Astrocyte (in vitro differentiated cells and primary cell): Measurements from ENCODE around the gene GJA10. TPM values are rescaled to one million over a fixed set of nuclear protein-coding genes. Genes with fewer than 3 reads are reported as not detected.

Experiments
- DNase-seq: peaks from one replicate; pipeline ENCODE4 v3.0.0-alpha.2; 2010; ENCODE audit warnings: low read depth
- FAIRE-seq: peaks from 2 replicates; lab custom pipeline; 2011; peaks lifted over from hg19 to GRCh38; lab: Jason Lieb, UNC
- H2AFZ ChIP-seq: 2 replicates; pipeline ENCODE4 v1.6.0; 2012; ENCODE audit warnings: low read depth, low read length, inconsistent platforms
- H3K27ac ChIP-seq: 2 replicates; pipeline ENCODE4 v1.5.1; 2011; ENCODE audit warnings: low read depth, low read length, inconsistent platforms
- H3K27me3 ChIP-seq: 2 replicates; pipeline ENCODE4 v1.6.0; 2011; ENCODE audit warnings: low read length, inconsistent platforms; ENCODE audit not compliant: insufficient read depth
- H3K36me3 ChIP-seq: 2 replicates; pipeline ENCODE4 v1.5.1; 2011; ENCODE audit warnings: low read length, inconsistent platforms; ENCODE audit not compliant: insufficient read depth
- H3K4me1 ChIP-seq: 2 replicates; pipeline ENCODE4 v1.5.1; 2011; ENCODE audit warnings: low read length, inconsistent platforms; ENCODE audit not compliant: insufficient read depth
- H3K4me2 ChIP-seq: 2 replicates; pipeline ENCODE4 v1.6.0; 2012; ENCODE audit warnings: low read length, inconsistent platforms
- H3K4me3 ChIP-seq: 2 replicates; pipeline ENCODE4 v1.5.1; 2011; ENCODE audit warnings: low read depth, mild to moderate bottlenecking, low read length, inconsistent platforms; ENCODE audit not compliant: insufficient read depth
- H3K79me2 ChIP-seq: 2 replicates; pipeline ENCODE4 v1.6.0; 2012; ENCODE audit warnings: mild to moderate bottlenecking, low read length, inconsistent platforms; ENCODE audit not compliant: insufficient read depth
- H3K9ac ChIP-seq: 2 replicates; pipeline ENCODE4 v1.6.0; 2012; ENCODE audit warnings: mild to moderate bottlenecking, low read length, inconsistent platforms
- H3K9me3 ChIP-seq: 2 replicates; pipeline ENCODE4 v1.5.1; 2012; ENCODE audit warnings: low read depth, mild to moderate bottlenecking, low read length, inconsistent platforms; ENCODE audit not compliant: insufficient read depth
- H4K20me1 ChIP-seq: 2 replicates; pipeline ENCODE4 v1.6.0; 2012; ENCODE audit warnings: low read length, inconsistent platforms; ENCODE audit not compliant: insufficient read depth
- H3K27ac Mint-ChIP-seq: one replicate; pipeline ENCODE4 v1.8.0; 2021; ENCODE audit warnings: mild to moderate bottlenecking, mixed read lengths; ENCODE audit not compliant: unreplicated experiment
- H3K27me3 Mint-ChIP-seq: one replicate; pipeline ENCODE4 v1.8.0; 2021; ENCODE audit warnings: low read depth, mixed read lengths; ENCODE audit not compliant: unreplicated experiment
- H3K36me3 Mint-ChIP-seq: one replicate; pipeline ENCODE4 v1.8.0; 2021; ENCODE audit warnings: low read depth, mixed read lengths; ENCODE audit not compliant: unreplicated experiment
- H3K4me1 Mint-ChIP-seq: one replicate; pipeline ENCODE4 v1.8.0; 2021; ENCODE audit warnings: low read depth, mixed read lengths; ENCODE audit not compliant: unreplicated experiment
- H3K4me3 Mint-ChIP-seq: one replicate; pipeline ENCODE4 v1.8.0; 2021; ENCODE audit warnings: mild to moderate bottlenecking, moderate library complexity, mixed read lengths; ENCODE audit not compliant: unreplicated experiment
- H3K9me3 Mint-ChIP-seq: one replicate; pipeline ENCODE4 v1.8.0; 2021; ENCODE audit warnings: mild to moderate bottlenecking, mixed read lengths; ENCODE audit not compliant: unreplicated experiment
- CTCF ChIP-seq: IDR thresholded peaks from 2 replicates; pipeline ENCODE4 v1.5.1; 2011; ENCODE audit warnings: low read depth, mild to moderate bottlenecking, inconsistent platforms, low read length, moderate library complexity; ENCODE audit not compliant: insufficient read depth
- EZH2 ChIP-seq: IDR thresholded peaks from 2 replicates; pipeline ENCODE4 v1.6.1; 2012; ENCODE audit warnings: mild to moderate bottlenecking, low read length, inconsistent platforms; ENCODE audit not compliant: insufficient read depth
- total RNA-seq: library from RNA; stranded (reverse); gene quantifications from 2 replicates; pipeline ENCODE4 v1.2.1, GENCODE V29; 2021

The GJA10 gene
- total RNA-seq, 1 donor from 2014 or later: not detected

GRCh38 chr6:89858041-89858440, 36.2 kb upstream of the GJA10 start:
- Histone ChIP-seq H3K9ac (no peak overlapping the region), H3K4me2 (no peak overlapping the region), H3K27ac (no peak overlapping the region), H2AFZ (no peak overlapping the region), H3K27me3 (no peaks in the 10 kb centered on the region), H3K79me2 (no peaks in the 10 kb centered on the region), H3K36me3 (peaks cover 43% of the 10 kb centered on the region), H4K20me1 (no peaks in the 10 kb centered on the region), H3K4me1 (no peaks in the 10 kb centered on the region), H3K9me3 (no peaks in the 10 kb centered on the region), H3K4me3 (no peak overlapping the region)
- no peak for TF ChIP-seq CTCF
- no peak for TF ChIP-seq EZH2
- no peaks in the 10 kb centered on the region for H3K9me3 Mint-ChIP-seq
- peaks cover 14% of the 10 kb centered on the region for H3K36me3 Mint-ChIP-seq
- H3K27me3 Mint-ChIP-seq: no peaks in the 10 kb centered on the region
- no peak for FAIRE-seq
- DNase-seq: no peak
- no peak overlapping the region for H3K27ac Mint-ChIP-seq
- peaks cover 3% of the 10 kb centered on the region for H3K4me1 Mint-ChIP-seq
- H3K4me3 Mint-ChIP-seq: no peak overlapping the region

- Histone ChIP-seq H3K9ac (no peak overlapping the region), H3K9me3 (no peaks in the 10 kb centered on the region), H2AFZ (no peak overlapping the region), H3K27me3 (no peaks in the 10 kb centered on the region), H4K20me1 (no peaks in the 10 kb centered on the region), H3K4me3 (no peak overlapping the region), H3K27ac (no peak overlapping the region), H3K36me3 (peaks cover 49% of the 10 kb centered on the region), H3K4me1 (no peaks in the 10 kb centered on the region), H3K79me2 (no peaks in the 10 kb centered on the region), H3K4me2 (no peak overlapping the region)
- H3K36me3 Mint-ChIP-seq: peaks cover 19% of the 10 kb centered on the region
- H3K4me3 Mint-ChIP-seq: no peak overlapping the region
- FAIRE-seq (no peak), DNase-seq (no peak)
- no peak for TF ChIP-seq CTCF
- no peak overlapping the region for H3K27ac Mint-ChIP-seq
- H3K27me3 Mint-ChIP-seq: no peaks in the 10 kb centered on the region
- H3K4me1 Mint-ChIP-seq: no peaks in the 10 kb centered on the region
- no peaks in the 10 kb centered on the region for H3K9me3 Mint-ChIP-seq
Observed at GRCh38 chr6:89859744-89860143, 34.5 kb upstream of the GJA10 start.

GRCh38 chr6:89862273-89862672, 32.0 kb upstream of the GJA10 start:
- Histone ChIP-seq H3K9ac (no peak overlapping the region), H3K4me3 (no peak overlapping the region), H3K9me3 (no peaks in the 10 kb centered on the region), H3K4me1 (no peaks in the 10 kb centered on the region), H2AFZ (no peak overlapping the region), H3K27me3 (no peaks in the 10 kb centered on the region), H4K20me1 (no peaks in the 10 kb centered on the region), H3K27ac (no peak overlapping the region), H3K79me2 (no peaks in the 10 kb centered on the region), H3K4me2 (no peak overlapping the region), H3K36me3 (peaks cover 49% of the 10 kb centered on the region)
- H3K4me3 Mint-ChIP-seq: no peak overlapping the region
- H3K27ac Mint-ChIP-seq: no peak overlapping the region
- no peaks in the 10 kb centered on the region for H3K9me3 Mint-ChIP-seq
- no peaks in the 10 kb centered on the region for H3K27me3 Mint-ChIP-seq
- H3K4me1 Mint-ChIP-seq: no peaks in the 10 kb centered on the region
- no peak for TF ChIP-seq EZH2
- TF ChIP-seq CTCF: no peak
- FAIRE-seq: no peak
- peaks cover 27% of the 10 kb centered on the region for H3K36me3 Mint-ChIP-seq
- DNase-seq: no peak
